GM12878 (cell line): ENCODE measurements around the gene ATXN7L1. TPM values are rescaled to one million over a fixed set of nuclear protein-coding genes. Genes with fewer than 3 reads are reported as not detected.

ENCODE experiments used
- ATAC-seq: fragments of 200-7000 bp; cut with Tn5 transposase; 3 replicates; pipeline ENCODE4 v1.9.1; 2020; ENCODE audit warnings: mild to moderate bottlenecking, moderate library complexity
- BruUV-seq: library from RNA; stranded (reverse); fragments of 400-500 nt; replicated peaks from 2 replicates; lab custom pipeline; 2021; lab: Mats Ljungman, UMichigan
- CTCF ChIA-PET: fragments of 300-600 bp; sonication (Branson Sonifier 250); formaldehyde crosslinking; extraction: SDS; loops from one replicate; lab custom pipeline; 2021; ENCODE audit warnings: inconsistent platforms; lab: Yijun Ruan, JAX
- POLR2A ChIA-PET: fragments of 350-600 bp; formaldehyde crosslinking; extraction: SDS; loops from one replicate; lab custom pipeline; 2021; ENCODE audit warnings: inconsistent platforms; lab: Charles Lee
- RAD21 ChIA-PET: fragments of 300-600 bp; sonication (Branson Sonifier 250); formaldehyde crosslinking; loops from one replicate; lab custom pipeline; 2023; ENCODE audit warnings: antibody characterized with exemption; ENCODE audit not compliant: unreplicated experiment; lab: Charles Lee
- SMC1A ChIA-PET: fragments of 300-600 bp; sonication (Branson Sonifier 250); formaldehyde crosslinking; loops from one replicate; lab custom pipeline; 2023; ENCODE audit not compliant: unreplicated experiment, uncharacterized antibody; lab: Charles Lee
- DNase-seq: peaks from one replicate; pipeline ENCODE4 v3.0.0-alpha.2; 2011; ENCODE audit warnings: low read depth, low spot score
- FAIRE-seq: peaks from 3 replicates; lab custom pipeline; 2011; peaks lifted over from hg19 to GRCh38; lab: Jason Lieb, UNC
- H2AFZ ChIP-seq: 2 replicates; pipeline ENCODE4 v1.6.0; 2011; ENCODE audit warnings: low read depth, low read length, control low read depth; ENCODE audit not compliant: control insufficient read depth
- H3K27ac ChIP-seq: 2 replicates; pipeline ENCODE4 v1.5.1; 2011; ENCODE audit warnings: control low read depth; ENCODE audit not compliant: control insufficient read depth, insufficient read depth
- H3K27me3 ChIP-seq, 2 experiments: replicated peaks in 1 of 2; 2 replicates each; pipeline versions ENCODE4 v1.6.0 to v1.6.1; 2011; ENCODE audit warnings: low read length in 1 of 2; ENCODE audit not compliant: control insufficient read depth in 2 of 2, insufficient read depth in 2 of 2
- H3K36me3 ChIP-seq, 2 experiments: 2 replicates each; pipeline ENCODE4 v1.5.1; 2011; ENCODE audit warnings: low read length in 1 of 2; ENCODE audit not compliant: control insufficient read depth in 2 of 2, insufficient read depth in 2 of 2
- H3K4me1 ChIP-seq: 2 replicates; pipeline ENCODE4 v1.6.1; 2011; ENCODE audit warnings: mild to moderate bottlenecking, low read length, moderate library complexity, mixed read lengths; ENCODE audit not compliant: control insufficient read depth, insufficient read depth
- H3K4me2 ChIP-seq: 2 replicates; pipeline ENCODE4 v1.6.0; 2011; ENCODE audit warnings: control low read depth; ENCODE audit not compliant: control insufficient read depth, insufficient read depth
- H3K4me3 ChIP-seq: fragments of 200-600 bp; sonication (generic); 2 replicates; pipeline ENCODE4 v1.5.1; 2016
- H3K79me2 ChIP-seq: 2 replicates; pipeline ENCODE4 v1.6.0; 2011; ENCODE audit warnings: low read length; ENCODE audit not compliant: control insufficient read depth, insufficient read depth
- H3K9ac ChIP-seq: 2 replicates; pipeline ENCODE4 v1.8.0; 2011; ENCODE audit warnings: low read length, control low read depth, mixed read lengths; ENCODE audit not compliant: control insufficient read depth, insufficient read depth
- H3K9me3 ChIP-seq: replicated peaks from 3 replicates; pipeline ENCODE4 v1.5.1; 2011; ENCODE audit warnings: mild to moderate bottlenecking, low read length; ENCODE audit not compliant: control insufficient read depth, insufficient read depth
- H4K20me1 ChIP-seq: 2 replicates; pipeline ENCODE4 v1.6.0; 2011; ENCODE audit not compliant: control insufficient read depth, insufficient read depth
- HCFC1 ChIP-seq: fragments of 150-350 bp; IDR thresholded peaks from 2 replicates; pipeline ENCODE4 v1.6.1; 2014; ENCODE audit warnings: low read length
- KAT2A ChIP-seq: conservative IDR thresholded peaks from 2 replicates; pipeline ENCODE4 v1.6.1; 2011; ENCODE audit warnings: low read depth, low read length; ENCODE audit not compliant: control insufficient read depth
- RAD51 ChIP-seq: fragments of 450-650 bp; IDR thresholded peaks from 2 replicates; pipeline ENCODE4 v1.6.1; 2016; ENCODE audit warnings: moderate library complexity, mild to moderate bottlenecking, inconsistent platforms
- WGBS: methylation state at CpG from one replicate; pipeline ENCODE4 v1.1.6; 2016; ENCODE audit warnings: low lambda C conversion rate; ENCODE audit not compliant: insufficient replicate concordance, insufficient coverage; ENCODE audit errors: missing lambda C conversion rate; 5-methylcytosine and 5-hydroxymethylcytosine counted together
- in situ Hi-C: fragments of 300-500 bp; cut with MboI; formaldehyde crosslinking; loops from 9 replicates; pipeline ENCODE4 v1.14.3; 2018; ENCODE audit warnings: mixed read lengths
- intact Hi-C: fragments of 100-400 bp; cut with micrococcal nuclease; formaldehyde crosslinking; loops from one replicate; pipeline ENCODE4 v1.14.2; 2022; ENCODE audit not compliant: unreplicated experiment
- polyA plus RNA-seq, 11 experiments: library from polyadenylated mRNA; depleted of rRNA in 4 of 11; unstranded in 6 of 11; stranded (reverse) in 5 of 11; fragments of >200 nt; fragmentation: Nextera tagmentation in 4 of 11; fragmentation: Illumina TruSeq in 1 of 11; extraction: Ambion mirVana in 4 of 11; extraction: Trizol in 1 of 11; gene quantifications; 1 replicate in 1 of 11; 2 replicates in 10 of 11; pipeline versions ENCODE4 v1.2.1 to v1.2.3, GENCODE V29; 2011 to 2016; ENCODE audit warnings: inconsistent platforms in 2 of 11, missing spikeins in 2 of 11, low read depth in 1 of 11
- total RNA-seq, 4 experiments: library from RNA; depleted of rRNA in 3 of 4; stranded (reverse); fragments of >200 nt in 3 of 4; fragmentation: Illumina TruSeq in 1 of 4; extraction: Trizol in 1 of 4; gene quantifications; 2 replicates each; pipeline versions ENCODE4 v1.2.1 to v1.2.3, GENCODE V29; 2013 to 2021

Gene ATXN7L1
- total and polyA plus RNA-seq, 10 of the 15 experiments (the other 5 are each of a cell fraction or from before 2014, with no cell fraction given), result 0.40 to 2.9 (median 1.2) TPM

GRCh38 chr7:105920766-105921165, 44.4 kb upstream of the ATXN7L1 start:
- ChIA-PET POLR2A (no interaction called here), CTCF (no interaction called here)
- no TSS peak for BruUV-seq

GRCh38 chr7:105917659-105918058, 41.3 kb upstream of the ATXN7L1 start:
- Histone ChIP-seq H3K4me2 (no peak overlapping the region), H4K20me1 (no peaks in the 10 kb centered on the region), H3K4me3 (no peak overlapping the region), H3K27me3 (peaks cover 5 to 16% of the 10 kb centered on the region in 2 experiments), H3K9me3 (no peaks in the 10 kb centered on the region; the same call in 2 of the 3 replicates), H3K79me2 (no peaks in the 10 kb centered on the region), H2AFZ (no peak overlapping the region), H3K4me1 (no peaks in the 10 kb centered on the region), H3K36me3 (no peaks in the 10 kb centered on the region), H3K27ac (no peak overlapping the region), H3K9ac (no peak overlapping the region)
- RAD21 ChIA-PET, result no interaction called here
- in situ Hi-C loops (no loop called here), intact Hi-C loops (no loop called here)
- no TSS peak for BruUV-seq
- CTCF ChIA-PET, result no interaction called here
- POLR2A ChIA-PET, result no interaction called here
- no peak for FAIRE-seq
- SMC1A ChIA-PET, result no interaction called here
- no peak for DNase-seq
- ATAC-seq, result no peak
- 38% methylated on average over 2 of the region's 2 CpGs for WGBS
- no peak for TF ChIP-seq HCFC1

More at GRCh38 chr7:105920766-105921165, 44.4 kb upstream of the ATXN7L1 start:
- SMC1A ChIA-PET, result no interaction called here
- Histone ChIP-seq H3K4me3 (no peak overlapping the region), H3K27ac (no peak overlapping the region), H3K4me1 (no peaks in the 10 kb centered on the region), H3K4me2 (no peak overlapping the region), H3K9ac (no peak overlapping the region), H3K27me3 (peaks cover 5 to 16% of the 10 kb centered on the region in 2 experiments), H2AFZ (no peak overlapping the region), H3K36me3 (no peaks in the 10 kb centered on the region), H3K9me3 (peaks cover 4% of the 10 kb centered on the region; the same call in 2 of the 3 replicates), H4K20me1 (no peaks in the 10 kb centered on the region), H3K79me2 (no peaks in the 10 kb centered on the region)
- TF ChIP-seq RAD51 (no peak), KAT2A (no peak)
- ATAC-seq, result no peak
- in situ Hi-C loops, result no loop called here
- no peak for DNase-seq
- intact Hi-C loops, result no loop called here
- WGBS, result 20% methylated on average over 4 of the region's 4 CpGs
- RAD21 ChIA-PET, result no interaction called here
- FAIRE-seq, result no peak
